CD4-positive, alpha-beta T cell (primary cell): ENCODE measurements around the gene KLHL36. TPM values are rescaled to one million over a fixed set of nuclear protein-coding genes. Genes with fewer than 3 reads are reported as not detected.

Experiments used
- ATAC-seq: fragments of 200-7000 bp; cut with Tn5 transposase; one replicate; pipeline ENCODE4 v1.10.0; 2022; ENCODE audit warnings: mild to moderate bottlenecking; ENCODE audit not compliant: poor library complexity
- CTCF ChIA-PET: fragments of 350-600 bp; sonication (Branson Sonifier 250); formaldehyde crosslinking; loops from one replicate; lab custom pipeline; 2021; ENCODE audit warnings: antibody characterized with exemption, inconsistent platforms; lab: Charles Lee
- POLR2A ChIA-PET: fragments of 350-600 bp; sonication (Branson Sonifier 250); formaldehyde crosslinking; loops from one replicate; lab custom pipeline; 2021; ENCODE audit warnings: antibody characterized with exemption, inconsistent platforms; lab: Charles Lee
- DNase-seq, 14 experiments: peaks; one replicate each; pipeline ENCODE4 v3.0.0-alpha.2; 2013 to 2020; ENCODE audit warnings: mixed read lengths in 2 of 14
- H3K27ac ChIP-seq, 2 donors: one replicate each; pipeline versions ENCODE4 v1.5.1 to v1.7.0; 2013; ENCODE audit warnings: low read length in 2 of 2, low read depth in 1 of 2, mild to moderate bottlenecking in 1 of 2
- H3K27me3 ChIP-seq, 2 experiments: 1 replicate in 1 of 2; 2 replicates in 1 of 2; pipeline versions ENCODE4 v1.6.1 to v1.7.0; 2013; ENCODE audit warnings: low read length in 2 of 2, control low read depth in 1 of 2, mild to moderate bottlenecking in 1 of 2, moderate library complexity in 1 of 2; ENCODE audit not compliant: insufficient read depth in 2 of 2, control insufficient read depth in 1 of 2
- H3K36me3 ChIP-seq: one replicate; pipeline ENCODE4 v1.6.1; 2013; ENCODE audit warnings: low read length, control low read depth; ENCODE audit not compliant: insufficient read depth
- H3K4me1 ChIP-seq: one replicate; pipeline ENCODE4 v1.6.1; 2013; ENCODE audit warnings: low read length, control low read depth; ENCODE audit not compliant: insufficient read depth
- H3K4me3 ChIP-seq: one replicate; pipeline ENCODE4 v1.5.1; 2013; ENCODE audit warnings: mild to moderate bottlenecking, low read length, moderate library complexity
- H3K9me3 ChIP-seq, 2 experiments: 1 replicate in 1 of 2; 2 replicates in 1 of 2; pipeline versions ENCODE4 v1.6.1 to v1.7.0; 2013; ENCODE audit warnings: low read length in 2 of 2, mild to moderate bottlenecking in 2 of 2, control low read depth in 1 of 2, moderate library complexity in 1 of 2; ENCODE audit not compliant: control insufficient read depth in 1 of 2, insufficient read depth in 1 of 2
- H3K27ac Mint-ChIP-seq: one replicate; pipeline ENCODE4 v1.8.0; 2020; ENCODE audit warnings: mixed read lengths
- H3K27me3 Mint-ChIP-seq: one replicate; pipeline ENCODE4 v1.8.0; 2021; ENCODE audit warnings: mixed read lengths
- H3K36me3 Mint-ChIP-seq: one replicate; pipeline ENCODE4 v1.8.0; 2021; ENCODE audit warnings: low read depth, mixed read lengths
- H3K4me1 Mint-ChIP-seq: one replicate; pipeline ENCODE4 v1.8.0; 2021; ENCODE audit warnings: low read depth, mixed read lengths
- H3K4me3 Mint-ChIP-seq: one replicate; pipeline ENCODE4 v1.8.0; 2020; ENCODE audit warnings: mild to moderate bottlenecking, mixed read lengths
- H3K9me3 Mint-ChIP-seq: one replicate; pipeline ENCODE4 v1.8.0; 2020; ENCODE audit warnings: mixed read lengths
- intact Hi-C, 2 experiments: fragments of 100-400 bp; cut with DNase I in 1 of 2; cut with micrococcal nuclease in 1 of 2; formaldehyde crosslinking; loops; one replicate each; pipeline versions ENCODE4 v1.15.1 to v1.9.0; 2023 to 2025; cut with DNase I, micrococcal nuclease
- total RNA-seq, 174 experiments: library from RNA in 2 of 174; stranded (reverse) in 2 of 174; gene quantifications; one replicate each; pipeline ENCODE4 v1.2.3 and lab custom pipeline; 2021 to 2026
- TF ChIP-seq, protein P1 (sequence below): fragments of 200-600 bp; IDR thresholded peaks from one replicate; pipeline ENCODE4 v1.8.0; 2022; ENCODE audit warnings: antibody characterized with exemption, mild to moderate bottlenecking

Gene KLHL36
- total RNA-seq, 2 experiments from 2014 or later, result 76.6 to 78.6 TPM

DNA sequence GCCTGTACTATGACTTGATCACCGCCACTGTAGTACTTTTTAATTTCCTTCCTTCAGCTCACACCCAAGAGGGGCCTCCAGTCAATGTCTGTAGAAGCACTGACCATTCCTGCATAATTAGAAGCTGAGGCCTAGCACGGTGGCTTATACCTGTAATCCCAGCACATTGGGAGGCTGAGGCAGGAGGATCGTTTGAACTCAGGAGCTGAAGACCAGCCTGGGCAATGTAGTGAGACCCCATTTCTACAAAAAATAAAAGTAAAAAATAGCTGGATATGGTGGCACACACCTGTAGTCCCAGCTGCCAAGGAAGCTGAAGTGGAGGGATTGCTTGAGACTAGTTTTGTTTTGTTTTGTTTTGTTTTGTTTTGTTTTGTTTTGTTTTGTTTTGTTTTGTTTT lies 5.9 kb downstream of the KLHL36 start:
- intact Hi-C loops, result no loop called here
- ChIA-PET POLR2A (no interaction called here), CTCF (interaction anchor here (0.6 to 2.4 kb wide), 2 partner anchors 18 to 542 kb away, joined by 4 to 9 read pairs; no protein-coding TSS in a partner anchor)
- Mint-ChIP-seq H3K27ac (peak overlapping the region; percentile 78), H3K4me3 (peak overlapping the region; percentile 63), H3K4me1 (peaks cover 75% of the 10 kb centered on the region), H3K36me3 (peaks cover 93% of the 10 kb centered on the region), H3K9me3 (no peaks in the 10 kb centered on the region), H3K27me3 (no peaks in the 10 kb centered on the region)
- Histone ChIP-seq H3K27me3 (no peaks in the 10 kb centered on the region), H3K4me1 (peaks cover 79% of the 10 kb centered on the region), H3K9me3 (peaks cover 0 to 5% of the 10 kb centered on the region in 2 experiments), H3K4me3 (no peak overlapping the region), H3K36me3 (peaks cover 63% of the 10 kb centered on the region), H3K27ac (no peak overlapping the region)
- no peak for ATAC-seq
- no peak for DNase-seq
- TF ChIP-seq, protein P1, sequence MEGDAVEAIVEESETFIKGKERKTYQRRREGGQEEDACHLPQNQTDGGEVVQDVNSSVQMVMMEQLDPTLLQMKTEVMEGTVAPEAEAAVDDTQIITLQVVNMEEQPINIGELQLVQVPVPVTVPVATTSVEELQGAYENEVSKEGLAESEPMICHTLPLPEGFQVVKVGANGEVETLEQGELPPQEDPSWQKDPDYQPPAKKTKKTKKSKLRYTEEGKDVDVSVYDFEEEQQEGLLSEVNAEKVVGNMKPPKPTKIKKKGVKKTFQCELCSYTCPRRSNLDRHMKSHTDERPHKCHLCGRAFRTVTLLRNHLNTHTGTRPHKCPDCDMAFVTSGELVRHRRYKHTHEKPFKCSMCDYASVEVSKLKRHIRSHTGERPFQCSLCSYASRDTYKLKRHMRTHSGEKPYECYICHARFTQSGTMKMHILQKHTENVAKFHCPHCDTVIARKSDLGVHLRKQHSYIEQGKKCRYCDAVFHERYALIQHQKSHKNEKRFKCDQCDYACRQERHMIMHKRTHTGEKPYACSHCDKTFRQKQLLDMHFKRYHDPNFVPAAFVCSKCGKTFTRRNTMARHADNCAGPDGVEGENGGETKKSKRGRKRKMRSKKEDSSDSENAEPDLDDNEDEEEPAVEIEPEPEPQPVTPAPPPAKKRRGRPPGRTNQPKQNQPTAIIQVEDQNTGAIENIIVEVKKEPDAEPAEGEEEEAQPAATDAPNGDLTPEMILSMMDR, result no peak

- ChIA-PET CTCF (interaction anchor here (2.4 kb wide), 1 partner anchor 17 kb away, joined by 9 read pairs; no protein-coding TSS in a partner anchor), POLR2A (no interaction called here)
- Histone ChIP-seq H3K4me3 (no peak overlapping the region), H3K27ac (no peak overlapping the region), H3K4me1 (peaks cover 72% of the 10 kb centered on the region), H3K36me3 (peaks cover 69% of the 10 kb centered on the region), H3K27me3 (no peaks in the 10 kb centered on the region), H3K9me3 (peaks cover 0 to 5% of the 10 kb centered on the region in 2 experiments)
- Mint-ChIP-seq H3K27ac (peak overlapping the region; percentile 15), H3K36me3 (peaks cover 93% of the 10 kb centered on the region), H3K4me3 (no peak overlapping the region), H3K4me1 (peaks cover 71% of the 10 kb centered on the region), H3K27me3 (no peaks in the 10 kb centered on the region), H3K9me3 (no peaks in the 10 kb centered on the region)
- DNase-seq (no peak), ATAC-seq (no peak)
- intact Hi-C loops, result no loop called here
- TF ChIP-seq, protein P1, result no peak
These were observed 6.7 kb downstream of the KLHL36 start for GRCh38 chr16:84654998-84655397.

DNA sequence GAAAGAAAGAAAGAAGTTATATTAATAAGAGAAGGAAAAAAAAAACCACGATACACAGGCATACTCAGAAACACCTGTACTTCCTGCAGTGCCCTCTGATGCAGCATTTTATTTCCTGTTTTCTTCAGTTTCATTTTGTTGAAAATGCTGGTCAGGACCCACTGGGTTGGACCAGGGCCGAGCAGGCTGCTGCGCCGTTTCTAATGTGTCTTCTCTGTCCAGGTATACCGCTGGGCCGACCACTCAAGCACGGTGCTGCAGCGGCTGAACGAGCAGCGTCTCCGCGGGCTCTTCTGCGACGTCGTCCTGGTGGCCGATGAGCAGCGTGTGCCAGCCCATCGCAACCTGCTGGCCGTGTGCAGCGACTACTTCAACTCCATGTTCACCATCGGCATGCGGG lies 8.3 kb downstream of the KLHL36 start:
- ChIA-PET CTCF (interaction anchor here (1.0 kb wide), 1 partner anchor 70 kb away, joined by 3 read pairs; no protein-coding TSS in a partner anchor), POLR2A (interaction anchor here (1.1 to 1.4 kb wide), 2 partner anchors 9 to 13 kb away, joined by 3 to 4 read pairs; partner anchors contain the start of gene KLHL36)
- Histone ChIP-seq H3K4me3 (no peak overlapping the region), H3K9me3 (peaks cover 0 to 5% of the 10 kb centered on the region in 2 experiments), H3K27me3 (no peaks in the 10 kb centered on the region), H3K4me1 (peaks cover 67% of the 10 kb centered on the region), H3K27ac (no peak overlapping the region), H3K36me3 (peaks cover 75% of the 10 kb centered on the region)
- H3K4me3 Mint-ChIP-seq, result peak overlapping the region; percentile 20
- peaks cover 93% of the 10 kb centered on the region for H3K36me3 Mint-ChIP-seq
- peaks cover 55% of the 10 kb centered on the region for H3K4me1 Mint-ChIP-seq
- TF ChIP-seq, protein P1, result no peak
- no peaks in the 10 kb centered on the region for H3K9me3 Mint-ChIP-seq
- ATAC-seq, result peak; percentile 28
- peak in 1 of 14 experiments; percentile 16 for DNase-seq
- intact Hi-C loops, result no loop called here
- no peaks in the 10 kb centered on the region for H3K27me3 Mint-ChIP-seq
- H3K27ac Mint-ChIP-seq, result peak overlapping the region; percentile 47
